ENCODE data around the gene CCL4L2. TPM values are rescaled to one million over a fixed set of nuclear protein-coding genes. Genes with fewer than 3 reads are reported as not detected.
"Not testable (repeated sequence)": the region's sequence is repeated elsewhere in the genome, so short reads cannot be mapped to it uniquely, and the experiment has no call there.

Gene CCL4L2
- total and polyA plus RNA-seq, 2 of the 8 experiments (the other 6 are each of a cell fraction or from before 2014, with no cell fraction given) = not detected

DNA sequence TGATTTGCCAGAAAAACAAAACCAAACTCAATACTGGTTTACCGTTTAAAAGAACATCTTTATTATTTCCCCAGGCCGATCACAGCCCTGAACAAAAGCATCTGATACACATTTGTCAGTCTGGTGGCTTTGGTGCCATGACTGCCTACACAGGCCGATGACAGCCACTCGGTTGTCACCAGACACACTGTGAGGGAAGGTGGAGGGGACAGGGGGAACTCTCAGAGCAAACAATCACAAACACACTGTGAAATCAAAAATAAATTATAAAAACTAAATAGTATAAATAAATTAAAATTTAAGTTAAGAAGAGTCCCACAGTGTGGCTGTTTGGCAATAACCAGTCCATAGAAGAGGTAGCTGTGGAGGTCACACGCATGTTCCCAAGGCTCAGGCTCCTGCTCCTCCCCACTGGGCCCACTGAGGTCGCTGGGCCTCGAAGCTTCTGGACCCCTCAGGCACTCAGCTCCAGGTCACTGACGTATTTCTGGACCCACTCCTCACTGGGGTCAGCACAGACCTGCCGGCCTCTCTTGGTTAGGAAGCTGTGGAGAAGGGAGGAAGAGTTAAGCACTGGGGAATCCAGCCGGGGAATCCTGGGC is 15.9 kb upstream of the CCL4L2 start:
- CTCF ChIA-PET (ENCODE audit: partially characterized antibody) = interaction anchor here (1.0 to 1.9 kb wide), 5 partner anchors 8 to 288 kb away, joined by 3 to 13 read pairs (median 4); no protein-coding TSS in a partner anchor

More for the DNA sequence above, 15.9 kb upstream of the CCL4L2 start:
- H3K4me2 ChIP-seq (ENCODE audit: insufficient read depth in 1 of 2, low read depth in 2 of 2, low read length in 2 of 2); DNase-seq (ENCODE audit: low read depth in 1 of 2, low spot score in 2 of 2); H2BK5ac ChIP-seq (ENCODE audit: low read depth, low read length); H3K56ac ChIP-seq (replicated peaks; ENCODE audit: insufficient read length, low read depth, low read length); H3K4ac ChIP-seq (replicated peaks; ENCODE audit: insufficient read length, low read depth, low read length); H3K79me1 ChIP-seq (ENCODE audit: low read depth, low read length); H3K18ac ChIP-seq (ENCODE audit: extremely low read depth, low read length); H3K23me2 ChIP-seq (ENCODE audit: low read depth, low read length); H3K14ac ChIP-seq (ENCODE audit: insufficient read length); H2BK20ac ChIP-seq (ENCODE audit: low read length); H3K36me3 ChIP-seq (ENCODE audit: control insufficient read depth in 2 of 4, insufficient read depth in 4 of 4, low read length in 3 of 4); H3K27ac ChIP-seq (ENCODE audit: low read depth, low read length); H3K27me3 ChIP-seq (replicated peaks in 1 of 4; ENCODE audit: control insufficient read depth in 3 of 4, extremely low read depth in 1 of 4, insufficient read depth in 3 of 4, low read length in 3 of 4); H3K79me2 ChIP-seq (ENCODE audit: control insufficient read depth in 1 of 2, insufficient read depth in 2 of 2, low read length in 2 of 2); H3K4me1 ChIP-seq (replicated peaks in 1 of 4; ENCODE audit: control insufficient read depth in 3 of 4, insufficient read depth in 4 of 4, low read length in 3 of 4); FAIRE-seq; H4K5ac ChIP-seq (ENCODE audit: insufficient read length, low read depth, low read length); H3K4me3 ChIP-seq (ENCODE audit: extremely low read depth in 1 of 4, insufficient read depth in 2 of 4, low read depth in 3 of 4, low read length in 4 of 4); H2BK15ac ChIP-seq (ENCODE audit: low read length); H3K9me3 ChIP-seq (ENCODE audit: insufficient read depth in 2 of 2, low read depth in 1 of 2, low read length in 1 of 2); H2AK5ac ChIP-seq (ENCODE audit: low read depth, low read length); H4K91ac ChIP-seq (replicated peaks; ENCODE audit: insufficient read length, low read length); H3K23ac ChIP-seq (ENCODE audit: insufficient read length); H2BK120ac ChIP-seq (replicated peaks; ENCODE audit: low read depth, low read length); H3K9ac ChIP-seq (replicated peaks in 1 of 4; ENCODE audit: extremely low read depth in 1 of 4, low read depth in 3 of 4, low read length in 3 of 4); H2BK12ac ChIP-seq (ENCODE audit: low read depth, low read length); H4K20me1 ChIP-seq (replicated peaks in 1 of 2; ENCODE audit: control insufficient read depth in 1 of 2, insufficient read depth in 2 of 2, low read length in 2 of 2); H4K8ac ChIP-seq (ENCODE audit: extremely low read depth, insufficient read depth, low read length): not testable (repeated sequence)
- H2AFZ ChIP-seq (ENCODE audit: low read length) = 0 out of 2 replicates have a peak overlapping the region, but pooled peaks have one; percentile 0
- 91% methylated on average over 10 of the region's 10 CpGs; no CpG with 5 or more reads in 1 of the 2 experiments for WGBS, 2 experiments (ENCODE audit: extremely low coverage in 1 of 2, insufficient coverage in 1 of 2, insufficient read length in 1 of 2, insufficient replicate concordance in 2 of 2, low coverage in 1 of 2, low lambda C conversion rate in 2 of 2, missing lambda C conversion rate in 1 of 2)
- POLR2A ChIA-PET (ENCODE audit: partially characterized antibody) = interaction anchor here (1.1 kb wide), 1 partner anchor 12 kb away, joined by 3 read pairs; no protein-coding TSS in a partner anchor

Measured in H1 (cell line).